ENCODE data around the gene CLEC16A. TPM values are rescaled to one million over a fixed set of nuclear protein-coding genes. Genes with fewer than 3 reads are reported as not detected.
A peak's percentile ranks its signal among the peaks of the same experiment; 100 is the strongest.

CLEC16A gene
- total RNA-seq, 2 experiments from 2014 or later = 36.5 to 55.9 TPM

- Mint-ChIP-seq H3K9me3 (ENCODE audit: low read depth) (no peaks in the 10 kb centered on the region), H3K4me1 (peaks cover 13% of the 10 kb centered on the region)
- CTCF ChIA-PET = no interaction called here
Observed at GRCh38 chr16:11011326-11011725, 67.0 kb downstream of the CLEC16A start.

DNA sequence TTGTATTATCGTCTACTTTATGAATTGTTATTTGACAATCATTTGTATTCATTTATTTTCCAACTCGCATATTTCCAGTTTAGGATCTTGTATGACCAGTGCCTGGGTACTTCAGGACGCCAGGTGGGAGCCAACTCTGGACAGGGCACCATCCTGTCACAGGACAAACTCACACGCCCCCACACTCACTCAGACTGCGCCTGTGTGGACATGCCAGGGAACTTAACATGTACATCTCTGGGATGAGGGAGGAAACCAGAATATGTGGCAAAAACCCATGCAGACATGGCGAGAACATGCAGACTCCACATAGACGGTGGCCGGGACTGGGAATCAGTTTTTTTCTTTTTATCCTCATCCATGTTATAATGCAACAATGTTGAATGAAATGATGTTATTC is 68.5 kb downstream of the CLEC16A start:
- Mint-ChIP-seq H3K4me3 (no peak overlapping the region), H3K36me3 (peaks cover 44% of the 10 kb centered on the region), H3K9me3 (ENCODE audit: low read depth) (no peaks in the 10 kb centered on the region), H3K27ac (no peak overlapping the region), H3K27me3 (no peaks in the 10 kb centered on the region), H3K4me1 (peaks cover 18% of the 10 kb centered on the region)
- ATAC-seq = no peak
- no peak for DNase-seq
- CTCF ChIA-PET = no interaction called here

More at GRCh38 chr16:11011326-11011725, 67.0 kb downstream of the CLEC16A start:
- no peak overlapping the region for H3K27ac Mint-ChIP-seq
- peaks cover 42% of the 10 kb centered on the region for H3K36me3 Mint-ChIP-seq
- ATAC-seq (no peak), DNase-seq (no peak)
- H3K27me3 Mint-ChIP-seq = no peaks in the 10 kb centered on the region
- no peak overlapping the region for H3K4me3 Mint-ChIP-seq

- no peak for DNase-seq
- Mint-ChIP-seq H3K9me3 (ENCODE audit: low read depth) (no peaks in the 10 kb centered on the region), H3K27me3 (no peaks in the 10 kb centered on the region), H3K4me1 (peaks cover 18% of the 10 kb centered on the region), H3K36me3 (peaks cover 41% of the 10 kb centered on the region), H3K4me3 (no peak overlapping the region), H3K27ac (no peak overlapping the region)
- CTCF ChIA-PET = interaction anchor here (1.2 kb wide), 1 partner anchor 11 kb away, joined by 3 read pairs; no protein-coding TSS in a partner anchor
- ATAC-seq = no peak
Observed at GRCh38 chr16:11014136-11014535, 69.8 kb downstream of the CLEC16A start.

GRCh38 chr16:11015076-11015475 is 70.7 kb downstream of the CLEC16A start:
- no peak overlapping the region for H3K27ac Mint-ChIP-seq
- H3K36me3 Mint-ChIP-seq = peaks cover 45% of the 10 kb centered on the region
- peaks cover 18% of the 10 kb centered on the region for H3K4me1 Mint-ChIP-seq
- ATAC-seq = no peak
- CTCF ChIA-PET = interaction anchor here (1.2 to 1.4 kb wide), 2 partner anchors 9 to 17 kb away, joined by 3 to 4 read pairs; no protein-coding TSS in a partner anchor
- DNase-seq = no peak
- no peaks in the 10 kb centered on the region for H3K9me3 Mint-ChIP-seq (ENCODE audit: low read depth)
- H3K27me3 Mint-ChIP-seq = no peaks in the 10 kb centered on the region
- no peak overlapping the region for H3K4me3 Mint-ChIP-seq

GRCh38 chr16:11015607-11016006 is 71.2 kb downstream of the CLEC16A start:
- no peak for DNase-seq
- peaks cover 18% of the 10 kb centered on the region for H3K4me1 Mint-ChIP-seq
- no peak for ATAC-seq
- peaks cover 45% of the 10 kb centered on the region for H3K36me3 Mint-ChIP-seq
- no peak overlapping the region for H3K4me3 Mint-ChIP-seq
- H3K9me3 Mint-ChIP-seq (ENCODE audit: low read depth) = no peaks in the 10 kb centered on the region
- no peaks in the 10 kb centered on the region for H3K27me3 Mint-ChIP-seq
- CTCF ChIA-PET = interaction anchor here (1.2 to 1.4 kb wide), 2 partner anchors 9 to 18 kb away, joined by 3 to 4 read pairs; no protein-coding TSS in a partner anchor
- no peak overlapping the region for H3K27ac Mint-ChIP-seq

GRCh38 chr16:11016524-11016988 is 72.2 kb downstream of the CLEC16A start:
- H3K4me3 Mint-ChIP-seq = no peak overlapping the region
- no peak overlapping the region for H3K27ac Mint-ChIP-seq
- H3K4me1 Mint-ChIP-seq = peaks cover 16% of the 10 kb centered on the region
- CTCF ChIA-PET = interaction anchor here (0.7 to 2.4 kb wide), 2 partner anchors 28 to 53 kb away, joined by 3 to 5 read pairs; no protein-coding TSS in a partner anchor
- H3K9me3 Mint-ChIP-seq (ENCODE audit: low read depth) = no peaks in the 10 kb centered on the region
- H3K36me3 Mint-ChIP-seq = peaks cover 44% of the 10 kb centered on the region
- DNase-seq (no peak), ATAC-seq (no peak)
- no peaks in the 10 kb centered on the region for H3K27me3 Mint-ChIP-seq

DNA sequence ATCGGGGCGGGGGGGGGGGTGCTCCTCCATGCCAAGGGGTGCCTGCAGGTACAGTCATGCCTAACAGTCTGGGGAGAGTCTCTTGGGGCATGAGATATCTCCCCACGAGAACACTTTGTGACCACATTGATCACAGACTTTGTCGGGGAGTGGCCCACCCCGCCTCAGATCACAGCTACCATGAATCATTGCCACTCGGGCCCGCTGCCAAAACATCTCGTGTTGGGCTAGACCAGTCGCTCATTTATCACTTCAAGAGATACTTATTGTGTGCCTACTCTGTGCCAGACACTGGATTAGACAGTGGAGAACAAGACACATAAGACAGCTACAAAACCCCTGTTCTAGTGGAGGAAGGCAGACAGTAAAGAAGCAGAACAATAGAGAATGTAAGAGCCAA is 72.6 kb downstream of the CLEC16A start:
- ATAC-seq = peak; percentile 23
- CTCF ChIA-PET = interaction anchor here (0.7 to 2.4 kb wide), 2 partner anchors 28 to 54 kb away, joined by 3 to 5 read pairs; no protein-coding TSS in a partner anchor
- Mint-ChIP-seq H3K4me1 (peaks cover 19% of the 10 kb centered on the region), H3K9me3 (ENCODE audit: low read depth) (no peaks in the 10 kb centered on the region), H3K4me3 (no peak overlapping the region), H3K27ac (no peak overlapping the region), H3K36me3 (peaks cover 48% of the 10 kb centered on the region), H3K27me3 (no peaks in the 10 kb centered on the region)
- DNase-seq = no peak

- H3K4me3 Mint-ChIP-seq = no peak overlapping the region
- peaks cover 51% of the 10 kb centered on the region for H3K36me3 Mint-ChIP-seq
- H3K9me3 Mint-ChIP-seq (ENCODE audit: low read depth) = no peaks in the 10 kb centered on the region
- ATAC-seq (peak; percentile 33), DNase-seq (no peak)
- H3K4me1 Mint-ChIP-seq = peaks cover 19% of the 10 kb centered on the region
- no peaks in the 10 kb centered on the region for H3K27me3 Mint-ChIP-seq
- no peak overlapping the region for H3K27ac Mint-ChIP-seq
- CTCF ChIA-PET = interaction anchor here (0.6 to 2.4 kb wide), 2 partner anchors 54 to 336 kb away, joined by 3 to 5 read pairs; no protein-coding TSS in a partner anchor
Observed at GRCh38 chr16:11017499-11017898, 73.1 kb downstream of the CLEC16A start.

DNA sequence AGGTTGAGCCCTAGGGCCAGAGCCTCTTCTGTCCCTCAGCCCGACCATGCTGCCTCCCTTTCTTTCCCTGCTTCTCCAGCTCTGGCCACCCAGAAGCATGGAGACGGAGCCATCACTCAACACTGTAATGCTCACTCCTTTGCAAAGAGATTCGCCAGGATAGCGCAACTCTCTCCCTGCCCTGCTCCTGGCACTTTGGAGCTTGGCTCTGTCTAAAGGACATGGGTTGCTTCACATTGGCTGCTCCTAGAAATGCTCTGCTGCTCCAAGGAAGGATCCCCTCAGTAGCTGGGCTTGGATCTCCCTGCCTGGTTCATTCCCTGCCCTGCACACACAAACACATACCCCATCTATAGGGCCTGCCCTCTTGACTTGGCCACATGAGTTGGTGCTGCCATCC is 76.0 kb downstream of the CLEC16A start:
- CTCF ChIA-PET = interaction anchor here (1.1 kb wide), 2 partner anchors 55 to 351 kb away, joined by 3 read pairs; no protein-coding TSS in a partner anchor

DNA sequence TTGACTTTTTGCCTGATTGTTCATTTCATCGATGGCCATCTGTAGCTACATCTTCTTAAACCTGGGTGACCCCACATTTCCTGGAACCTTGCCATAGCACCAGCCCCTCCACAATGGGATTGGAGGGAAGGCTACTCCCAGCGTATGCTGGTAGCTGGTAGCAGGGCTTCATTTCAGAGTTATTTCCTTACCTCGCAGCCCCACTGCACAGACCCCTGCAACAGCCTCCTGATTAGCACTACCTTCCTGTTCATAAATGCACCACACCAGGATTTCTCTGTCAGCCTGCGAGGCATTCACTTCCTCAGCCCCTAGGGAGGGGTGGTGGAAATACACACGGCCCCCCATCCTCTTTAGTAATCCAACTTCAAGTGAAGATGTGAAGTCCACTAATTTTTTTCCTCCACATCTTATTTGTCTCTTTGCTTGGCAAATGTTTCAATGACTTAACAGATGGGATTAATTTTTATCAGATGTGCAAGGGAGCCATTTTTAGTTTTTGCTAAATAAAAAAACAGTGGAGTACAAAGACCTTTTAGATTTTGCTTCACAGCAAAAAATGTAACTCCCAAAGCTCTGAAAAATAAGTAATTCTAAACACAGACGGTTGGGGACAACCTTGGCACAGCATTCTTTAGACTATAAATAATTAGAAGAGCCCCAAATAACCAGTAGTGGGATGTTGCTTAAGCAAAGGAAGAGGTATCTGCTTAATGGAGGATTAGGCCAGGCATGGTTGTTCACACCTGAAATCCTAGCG is 76.6 kb downstream of the CLEC16A start:
- no peak overlapping the region for H3K27ac Mint-ChIP-seq
- DNase-seq (no peak), ATAC-seq (no peak)
- no peak overlapping the region for H3K4me3 Mint-ChIP-seq
- CTCF ChIA-PET = interaction anchor here (1.1 kb wide), 2 partner anchors 55 to 350 kb away, joined by 3 read pairs; no protein-coding TSS in a partner anchor
- H3K4me1 Mint-ChIP-seq = peaks cover 46% of the 10 kb centered on the region
- no peaks in the 10 kb centered on the region for H3K27me3 Mint-ChIP-seq
- peaks cover 3% of the 10 kb centered on the region for H3K9me3 Mint-ChIP-seq (ENCODE audit: low read depth)
- peaks cover 58% of the 10 kb centered on the region for H3K36me3 Mint-ChIP-seq

More for the DNA sequence above, 76.0 kb downstream of the CLEC16A start:
- Mint-ChIP-seq H3K27me3 (no peaks in the 10 kb centered on the region), H3K36me3 (peaks cover 55% of the 10 kb centered on the region), H3K27ac (no peak overlapping the region), H3K4me3 (no peak overlapping the region), H3K9me3 (ENCODE audit: low read depth) (no peaks in the 10 kb centered on the region), H3K4me1 (peaks cover 41% of the 10 kb centered on the region)
- ATAC-seq (no peak), DNase-seq (no peak)

GRCh38 chr16:11022002-11022401 is 77.6 kb downstream of the CLEC16A start:
- no peak for ATAC-seq
- H3K27ac Mint-ChIP-seq = peak overlapping the region; percentile 4
- peaks cover 8% of the 10 kb centered on the region for H3K9me3 Mint-ChIP-seq (ENCODE audit: low read depth)
- CTCF ChIA-PET = no interaction called here
- peaks cover 47% of the 10 kb centered on the region for H3K4me1 Mint-ChIP-seq
- DNase-seq = no peak
- H3K4me3 Mint-ChIP-seq = no peak overlapping the region
- H3K27me3 Mint-ChIP-seq = no peaks in the 10 kb centered on the region
- H3K36me3 Mint-ChIP-seq = peaks cover 65% of the 10 kb centered on the region

GRCh38 chr16:11023262-11024039 is 79.1 kb downstream of the CLEC16A start:
- peaks cover 15% of the 10 kb centered on the region for H3K9me3 Mint-ChIP-seq (ENCODE audit: low read depth)
- DNase-seq (no peak), ATAC-seq (no peak)
- CTCF ChIA-PET = interaction anchor here (0.6 to 4.1 kb wide), 5 partner anchors 8 to 59 kb away, joined by 3 to 14 read pairs (median 4); no protein-coding TSS in a partner anchor
- no peak overlapping the region for H3K4me3 Mint-ChIP-seq
- H3K4me1 Mint-ChIP-seq = peaks cover 39% of the 10 kb centered on the region
- no peaks in the 10 kb centered on the region for H3K27me3 Mint-ChIP-seq
- peaks cover 72% of the 10 kb centered on the region for H3K36me3 Mint-ChIP-seq
- peak overlapping the region; percentile 90 for H3K27ac Mint-ChIP-seq

All from activated CD8-positive, alpha-beta memory T cell treated with anti-CD3 and anti-CD28 coated beads, Interleukin-2, amount 10 ng/mL, durations not matched to agents 7 days and 5 days (primary cell).